HepG2 (cell line): ENCODE measurements around the gene FHL5. TPM values are rescaled to one million over a fixed set of nuclear protein-coding genes. Genes with fewer than 3 reads are reported as not detected.
A peak's percentile ranks its signal among the peaks of the same experiment; 100 is the strongest.

Experiments used
- DPF2 ChIP-seq: sonication (generic); formaldehyde crosslinking; IDR thresholded peaks from 2 replicates; pipeline ENCODE4 v1.4.0; 2020; ENCODE audit warnings: mild to moderate bottlenecking, low read depth, missing genetic modification reagents, borderline replicate concordance
- GFI1 ChIP-seq: sonication (generic); formaldehyde crosslinking; IDR thresholded peaks from 2 replicates; pipeline ENCODE4 v1.5.0; 2020; ENCODE audit warnings: missing genetic modification reagents, mild to moderate bottlenecking, borderline replicate concordance
- NFRKB ChIP-seq: fragments of 450-650 bp; IDR thresholded peaks from 2 replicates; pipeline ENCODE4 v1.6.1; 2017
- ZNF451 ChIP-seq: sonication (generic); formaldehyde crosslinking; IDR thresholded peaks from 2 replicates; pipeline ENCODE4 v1.5.0; 2020; ENCODE audit warnings: mild to moderate bottlenecking, missing genetic modification reagents
- ZNF556 ChIP-seq: sonication (generic); formaldehyde crosslinking; IDR thresholded peaks from 2 replicates; pipeline ENCODE4 v1.4.0; 2020; ENCODE audit warnings: mild to moderate bottlenecking, missing genetic modification reagents, borderline replicate concordance
- ZNF614 ChIP-seq: IDR thresholded peaks from 2 replicates; pipeline ENCODE4 v1.6.1; 2018; ENCODE audit warnings: missing biosample characterization, missing genetic modification reagents, inconsistent platforms, borderline replicate concordance
- polyA plus RNA-seq, 8 experiments: library from polyadenylated mRNA; depleted of rRNA in 3 of 8; stranded (reverse) in 7 of 8; unstranded in 1 of 8; fragments of >200 nt; fragmentation: Illumina TruSeq in 4 of 8; extraction: Trizol in 4 of 8; gene quantifications; 2 replicates each; pipeline versions ENCODE4 v1.2.1 to v1.2.3, GENCODE V29; 2011 to 2016; ENCODE audit warnings: low read depth in 4 of 8, missing spikeins in 1 of 8, mixed read lengths in 1 of 8; ENCODE audit not compliant: insufficient read depth in 1 of 8
- total RNA-seq, 5 experiments: library from RNA; depleted of rRNA; stranded (reverse); fragments of >200 nt; fragmentation: Illumina TruSeq; extraction: Trizol; gene quantifications; 2 replicates each; pipeline ENCODE4 v1.2.3, GENCODE V29; 2016; ENCODE audit warnings: low read depth in 1 of 5
- TF ChIP-seq, protein P1 (sequence below): sonication (generic); formaldehyde crosslinking; IDR thresholded peaks from 2 replicates; pipeline ENCODE4 v1.5.0; 2020; ENCODE audit warnings: mild to moderate bottlenecking, missing genetic modification reagents
- TF ChIP-seq, protein P2 (sequence below), 2 experiments: fragments of 450-650 bp in 1 of 2; sonication (generic) in 1 of 2; formaldehyde crosslinking in 1 of 2; IDR thresholded peaks; 2 replicates each; pipeline versions ENCODE4 v1.6.1 to v1.8.0; 2016 to 2022; ENCODE audit warnings: antibody characterized with exemption in 1 of 2, mild to moderate bottlenecking in 1 of 2, missing genetic modification reagents in 1 of 2
- TF ChIP-seq, protein P3 (sequence below): sonication (generic); formaldehyde crosslinking; conservative IDR thresholded peaks from 2 replicates; pipeline ENCODE4 v1.8.0; 2022; ENCODE audit warnings: missing genetic modification reagents
- TF ChIP-seq, protein P4 (sequence below): sonication (generic); formaldehyde crosslinking; IDR thresholded peaks from 2 replicates; pipeline ENCODE4 v1.4.0; 2020; ENCODE audit warnings: mild to moderate bottlenecking, missing genetic modification reagents

Gene FHL5
- total and polyA plus RNA-seq, 2 of the 13 experiments (the other 11 are each of a cell fraction or from before 2014, with no cell fraction given), result not detected

DNA sequence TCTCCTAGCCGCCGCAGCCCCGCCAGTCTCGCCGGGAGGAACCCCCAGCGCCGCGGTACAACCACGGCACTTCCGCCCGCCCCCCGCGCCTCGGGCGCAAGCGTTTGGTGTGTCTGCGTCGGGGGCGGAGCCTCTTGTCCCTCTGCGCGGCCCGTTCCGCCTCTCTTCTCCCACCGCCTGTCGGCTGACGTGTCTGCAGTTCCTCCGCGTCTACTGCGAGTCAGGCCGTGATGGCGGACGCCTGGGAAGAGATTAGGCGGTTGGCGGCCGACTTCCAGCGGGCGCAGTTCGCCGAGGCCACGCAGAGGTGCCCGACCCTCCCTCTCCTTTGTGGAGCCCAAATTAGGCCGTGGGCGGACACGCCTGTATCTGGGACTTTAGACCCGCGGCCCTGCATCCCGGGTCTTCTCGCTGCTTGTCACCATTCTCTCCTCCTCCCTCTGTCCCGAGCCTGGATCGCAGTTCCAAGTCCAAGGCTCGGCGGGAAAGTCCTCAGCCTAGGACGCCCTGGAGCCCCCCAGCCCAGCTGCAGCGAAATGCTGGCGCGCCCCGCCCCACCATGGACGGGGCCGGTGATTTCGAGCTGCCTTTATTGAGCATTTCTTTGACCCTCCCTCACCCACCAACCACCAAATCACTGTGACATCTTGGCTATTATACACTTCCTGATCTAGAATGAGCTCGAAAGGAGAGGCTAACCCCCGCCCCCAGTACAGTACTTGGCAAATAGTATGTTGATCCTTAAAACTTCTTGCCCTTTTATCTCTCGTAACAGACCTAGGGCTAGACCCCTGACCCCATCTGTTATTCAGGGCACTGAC, 41.1 kb upstream of the FHL5 start, which contains the start of gene UFL1 (continued):
- peak; percentile 81; the same call in 1 of the 2 replicates for TF ChIP-seq ZNF451 (CRISPR knock-in tag)
- TF ChIP-seq, protein P1, sequence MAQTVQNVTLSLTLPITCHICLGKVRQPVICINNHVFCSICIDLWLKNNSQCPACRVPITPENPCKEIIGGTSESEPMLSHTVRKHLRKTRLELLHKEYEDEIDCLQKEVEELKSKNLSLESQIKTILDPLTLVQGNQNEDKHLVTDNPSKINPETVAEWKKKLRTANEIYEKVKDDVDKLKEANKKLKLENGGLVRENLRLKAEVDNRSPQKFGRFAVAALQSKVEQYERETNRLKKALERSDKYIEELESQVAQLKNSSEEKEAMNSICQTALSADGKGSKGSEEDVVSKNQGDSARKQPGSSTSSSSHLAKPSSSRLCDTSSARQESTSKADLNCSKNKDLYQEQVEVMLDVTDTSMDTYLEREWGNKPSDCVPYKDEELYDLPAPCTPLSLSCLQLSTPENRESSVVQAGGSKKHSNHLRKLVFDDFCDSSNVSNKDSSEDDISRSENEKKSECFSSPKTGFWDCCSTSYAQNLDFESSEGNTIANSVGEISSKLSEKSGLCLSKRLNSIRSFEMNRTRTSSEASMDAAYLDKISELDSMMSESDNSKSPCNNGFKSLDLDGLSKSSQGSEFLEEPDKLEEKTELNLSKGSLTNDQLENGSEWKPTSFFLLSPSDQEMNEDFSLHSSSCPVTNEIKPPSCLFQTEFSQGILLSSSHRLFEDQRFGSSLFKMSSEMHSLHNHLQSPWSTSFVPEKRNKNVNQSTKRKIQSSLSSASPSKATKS (CRISPR knock-in tag), result 0 out of 2 replicates have a peak, but pooled peaks have one; percentile 63
- TF ChIP-seq ZNF614 (CRISPR knock-in tag), result peak; percentile 78; the same call in 1 of the 2 replicates
- peak; percentile 15; the same call in 1 of the 2 replicates for TF ChIP-seq DPF2
- TF ChIP-seq, protein P2, sequence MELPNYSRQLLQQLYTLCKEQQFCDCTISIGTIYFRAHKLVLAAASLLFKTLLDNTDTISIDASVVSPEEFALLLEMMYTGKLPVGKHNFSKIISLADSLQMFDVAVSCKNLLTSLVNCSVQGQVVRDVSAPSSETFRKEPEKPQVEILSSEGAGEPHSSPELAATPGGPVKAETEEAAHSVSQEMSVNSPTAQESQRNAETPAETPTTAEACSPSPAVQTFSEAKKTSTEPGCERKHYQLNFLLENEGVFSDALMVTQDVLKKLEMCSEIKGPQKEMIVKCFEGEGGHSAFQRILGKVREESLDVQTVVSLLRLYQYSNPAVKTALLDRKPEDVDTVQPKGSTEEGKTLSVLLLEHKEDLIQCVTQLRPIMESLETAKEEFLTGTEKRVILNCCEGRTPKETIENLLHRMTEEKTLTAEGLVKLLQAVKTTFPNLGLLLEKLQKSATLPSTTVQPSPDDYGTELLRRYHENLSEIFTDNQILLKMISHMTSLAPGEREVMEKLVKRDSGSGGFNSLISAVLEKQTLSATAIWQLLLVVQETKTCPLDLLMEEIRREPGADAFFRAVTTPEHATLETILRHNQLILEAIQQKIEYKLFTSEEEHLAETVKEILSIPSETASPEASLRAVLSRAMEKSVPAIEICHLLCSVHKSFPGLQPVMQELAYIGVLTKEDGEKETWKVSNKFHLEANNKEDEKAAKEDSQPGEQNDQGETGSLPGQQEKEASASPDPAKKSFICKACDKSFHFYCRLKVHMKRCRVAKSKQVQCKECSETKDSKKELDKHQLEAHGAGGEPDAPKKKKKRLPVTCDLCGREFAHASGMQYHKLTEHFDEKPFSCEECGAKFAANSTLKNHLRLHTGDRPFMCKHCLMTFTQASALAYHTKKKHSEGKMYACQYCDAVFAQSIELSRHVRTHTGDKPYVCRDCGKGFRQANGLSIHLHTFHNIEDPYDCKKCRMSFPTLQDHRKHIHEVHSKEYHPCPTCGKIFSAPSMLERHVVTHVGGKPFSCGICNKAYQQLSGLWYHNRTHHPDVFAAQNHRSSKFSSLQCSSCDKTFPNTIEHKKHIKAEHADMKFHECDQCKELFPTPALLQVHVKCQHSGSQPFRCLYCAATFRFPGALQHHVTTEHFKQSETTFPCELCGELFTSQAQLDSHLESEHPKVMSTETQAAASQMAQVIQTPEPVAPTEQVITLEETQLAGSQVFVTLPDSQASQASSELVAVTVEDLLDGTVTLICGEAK (IDR thresholded peaks at IDR 0.05), result no peak
- TF ChIP-seq, protein P2 (CRISPR knock-in tag; IDR thresholded peaks at IDR 0.05), result peak; percentile 85
- TF ChIP-seq GFI1, result peak; percentile 78; the same call in 1 of the 2 replicates
- peak; percentile 73 for TF ChIP-seq ZNF556 (CRISPR knock-in tag)
- TF ChIP-seq NFRKB, result no peak
- TF ChIP-seq, protein P3, sequence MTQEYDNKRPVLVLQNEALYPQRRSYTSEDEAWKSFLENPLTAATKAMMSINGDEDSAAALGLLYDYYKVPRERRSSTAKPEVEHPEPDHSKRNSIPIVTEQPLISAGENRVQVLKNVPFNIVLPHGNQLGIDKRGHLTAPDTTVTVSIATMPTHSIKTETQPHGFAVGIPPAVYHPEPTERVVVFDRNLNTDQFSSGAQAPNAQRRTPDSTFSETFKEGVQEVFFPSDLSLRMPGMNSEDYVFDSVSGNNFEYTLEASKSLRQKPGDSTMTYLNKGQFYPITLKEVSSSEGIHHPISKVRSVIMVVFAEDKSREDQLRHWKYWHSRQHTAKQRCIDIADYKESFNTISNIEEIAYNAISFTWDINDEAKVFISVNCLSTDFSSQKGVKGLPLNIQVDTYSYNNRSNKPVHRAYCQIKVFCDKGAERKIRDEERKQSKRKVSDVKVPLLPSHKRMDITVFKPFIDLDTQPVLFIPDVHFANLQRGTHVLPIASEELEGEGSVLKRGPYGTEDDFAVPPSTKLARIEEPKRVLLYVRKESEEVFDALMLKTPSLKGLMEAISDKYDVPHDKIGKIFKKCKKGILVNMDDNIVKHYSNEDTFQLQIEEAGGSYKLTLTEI (CRISPR knock-in tag), result no peak
- TF ChIP-seq, protein P4, sequence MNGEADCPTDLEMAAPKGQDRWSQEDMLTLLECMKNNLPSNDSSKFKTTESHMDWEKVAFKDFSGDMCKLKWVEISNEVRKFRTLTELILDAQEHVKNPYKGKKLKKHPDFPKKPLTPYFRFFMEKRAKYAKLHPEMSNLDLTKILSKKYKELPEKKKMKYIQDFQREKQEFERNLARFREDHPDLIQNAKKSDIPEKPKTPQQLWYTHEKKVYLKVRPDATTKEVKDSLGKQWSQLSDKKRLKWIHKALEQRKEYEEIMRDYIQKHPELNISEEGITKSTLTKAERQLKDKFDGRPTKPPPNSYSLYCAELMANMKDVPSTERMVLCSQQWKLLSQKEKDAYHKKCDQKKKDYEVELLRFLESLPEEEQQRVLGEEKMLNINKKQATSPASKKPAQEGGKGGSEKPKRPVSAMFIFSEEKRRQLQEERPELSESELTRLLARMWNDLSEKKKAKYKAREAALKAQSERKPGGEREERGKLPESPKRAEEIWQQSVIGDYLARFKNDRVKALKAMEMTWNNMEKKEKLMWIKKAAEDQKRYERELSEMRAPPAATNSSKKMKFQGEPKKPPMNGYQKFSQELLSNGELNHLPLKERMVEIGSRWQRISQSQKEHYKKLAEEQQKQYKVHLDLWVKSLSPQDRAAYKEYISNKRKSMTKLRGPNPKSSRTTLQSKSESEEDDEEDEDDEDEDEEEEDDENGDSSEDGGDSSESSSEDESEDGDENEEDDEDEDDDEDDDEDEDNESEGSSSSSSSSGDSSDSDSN (CRISPR knock-in tag), result peak; percentile 84; the same call in 1 of the 2 replicates
